GM12865 (cell line): ENCODE data around the gene BABAM2.

Experiments
- DNase-seq: peaks from one replicate; pipeline ENCODE4 v3.0.0; 2010; ENCODE audit warnings: low read depth
- H3K4me3 ChIP-seq: 2 replicates; pipeline ENCODE4 v1.5.1; 2011; ENCODE audit warnings: mild to moderate bottlenecking, low read depth, low read length, control low read depth
- TF ChIP-seq, protein P1 (sequence below): IDR thresholded peaks from 2 replicates; pipeline ENCODE4 v1.5.1; 2011; ENCODE audit warnings: low read length, control low read depth, low read depth, inconsistent platforms; ENCODE audit not compliant: insufficient read depth; ENCODE audit errors: missing control alignments

BABAM2 gene

DNA sequence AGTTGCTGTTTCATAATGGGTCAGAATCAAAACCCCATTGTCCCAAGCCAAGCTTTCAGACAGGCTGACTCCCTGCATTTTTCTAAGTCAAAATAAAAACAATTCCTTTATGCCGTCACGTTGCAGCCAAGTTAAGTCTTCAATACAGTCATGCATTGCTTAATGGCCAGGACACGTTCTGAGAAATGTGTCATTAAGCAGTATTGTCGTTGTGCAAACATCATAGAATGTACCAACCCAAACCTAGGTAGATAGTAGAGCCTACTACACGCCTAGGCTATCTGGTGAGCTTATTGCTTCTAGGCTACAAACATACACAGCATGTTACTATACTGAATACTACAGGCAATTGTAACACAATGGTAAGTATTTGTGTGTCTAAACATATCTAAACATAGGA is 341.8 kb downstream of the BABAM2 start:
- TF ChIP-seq, protein P1, sequence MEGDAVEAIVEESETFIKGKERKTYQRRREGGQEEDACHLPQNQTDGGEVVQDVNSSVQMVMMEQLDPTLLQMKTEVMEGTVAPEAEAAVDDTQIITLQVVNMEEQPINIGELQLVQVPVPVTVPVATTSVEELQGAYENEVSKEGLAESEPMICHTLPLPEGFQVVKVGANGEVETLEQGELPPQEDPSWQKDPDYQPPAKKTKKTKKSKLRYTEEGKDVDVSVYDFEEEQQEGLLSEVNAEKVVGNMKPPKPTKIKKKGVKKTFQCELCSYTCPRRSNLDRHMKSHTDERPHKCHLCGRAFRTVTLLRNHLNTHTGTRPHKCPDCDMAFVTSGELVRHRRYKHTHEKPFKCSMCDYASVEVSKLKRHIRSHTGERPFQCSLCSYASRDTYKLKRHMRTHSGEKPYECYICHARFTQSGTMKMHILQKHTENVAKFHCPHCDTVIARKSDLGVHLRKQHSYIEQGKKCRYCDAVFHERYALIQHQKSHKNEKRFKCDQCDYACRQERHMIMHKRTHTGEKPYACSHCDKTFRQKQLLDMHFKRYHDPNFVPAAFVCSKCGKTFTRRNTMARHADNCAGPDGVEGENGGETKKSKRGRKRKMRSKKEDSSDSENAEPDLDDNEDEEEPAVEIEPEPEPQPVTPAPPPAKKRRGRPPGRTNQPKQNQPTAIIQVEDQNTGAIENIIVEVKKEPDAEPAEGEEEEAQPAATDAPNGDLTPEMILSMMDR: no peak
- H3K4me3 ChIP-seq: no peak overlapping the region
- DNase-seq: no peak

DNA sequence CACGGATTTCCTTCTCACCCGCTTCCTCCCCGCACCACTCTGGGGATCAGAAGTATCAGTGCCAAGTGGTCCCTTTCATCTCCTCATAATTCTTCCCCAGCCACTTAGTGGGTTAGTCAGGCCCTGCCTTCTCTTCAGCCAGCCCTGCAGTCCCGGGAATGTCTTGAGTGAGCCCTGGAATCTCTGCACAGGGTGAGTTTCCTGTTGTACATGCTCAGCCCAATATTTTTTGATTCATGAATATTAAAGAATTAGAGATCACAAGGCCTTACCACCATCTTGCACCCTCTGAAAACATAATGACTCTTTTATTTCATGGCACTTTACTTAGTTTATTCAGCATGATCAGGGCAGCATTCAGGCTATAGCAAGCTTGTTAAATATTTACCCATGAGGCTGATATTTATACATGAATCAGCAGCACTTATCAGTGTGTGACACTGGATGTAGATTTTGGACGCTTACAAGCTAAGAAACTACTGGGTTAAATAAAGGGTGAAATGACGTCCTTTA is 342.7 kb downstream of the BABAM2 start:
- H3K4me3 ChIP-seq: no peak overlapping the region
- DNase-seq: no peak
- TF ChIP-seq, protein P1: no peak

DNA sequence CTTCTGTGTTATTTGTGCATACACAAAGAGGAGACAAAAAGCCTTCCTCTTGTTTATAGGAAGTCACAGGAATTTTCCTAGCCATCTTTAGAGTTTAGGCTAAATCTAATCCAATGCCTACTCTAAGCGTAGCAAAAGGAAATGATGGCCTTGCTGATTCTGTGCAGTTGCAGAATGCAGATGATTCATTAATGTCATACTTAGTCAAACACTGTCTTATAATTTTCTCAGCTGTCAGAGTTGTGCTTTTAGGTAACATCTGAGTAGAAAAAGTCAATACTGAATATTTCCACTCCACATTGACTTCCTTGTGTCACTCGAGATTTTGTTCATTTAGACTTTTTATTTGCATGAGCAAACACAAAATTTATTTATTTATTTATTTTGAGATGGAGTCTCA is 344.3 kb downstream of the BABAM2 start:
- H3K4me3 ChIP-seq: no peak overlapping the region
- no peak for DNase-seq
- TF ChIP-seq, protein P1: no peak

DNA sequence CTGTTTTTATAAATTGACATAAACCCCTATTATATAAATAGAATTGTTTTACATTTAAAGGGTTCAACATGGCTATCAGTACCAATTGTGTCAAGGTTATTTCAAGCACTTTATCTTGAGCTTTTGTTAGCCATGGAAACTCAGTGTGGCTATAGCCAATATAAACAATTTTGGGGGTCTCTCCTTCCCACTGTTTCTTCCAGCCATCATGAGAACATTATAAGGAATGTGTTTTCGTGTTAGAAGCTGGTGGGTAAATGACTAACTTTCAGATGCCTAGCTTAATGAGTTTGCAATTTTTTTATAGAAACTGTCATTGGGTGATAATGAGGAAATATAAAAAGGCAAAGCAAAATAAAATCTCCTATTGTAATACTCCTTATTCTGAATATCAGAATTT is 348.7 kb downstream of the BABAM2 start:
- no peak overlapping the region for H3K4me3 ChIP-seq
- TF ChIP-seq, protein P1: no peak
- no peak for DNase-seq

DNA sequence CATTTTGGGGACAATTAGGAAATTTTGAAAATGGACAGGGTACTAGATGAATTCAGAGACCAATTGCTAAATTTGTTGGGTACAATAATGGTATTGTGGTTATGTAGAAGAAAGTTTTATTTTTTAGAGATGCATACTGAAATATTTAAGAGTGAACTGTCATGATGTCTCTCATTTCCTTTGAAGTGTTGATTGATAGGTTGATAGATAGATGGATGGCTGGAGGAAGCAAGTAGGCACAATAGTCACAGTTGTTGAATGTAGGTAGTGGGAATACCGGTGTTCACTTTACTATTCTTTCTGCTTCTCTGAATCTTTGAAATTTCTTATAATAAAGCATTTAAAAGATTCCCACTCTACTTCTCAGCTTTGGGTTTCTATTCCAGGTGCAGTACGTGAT is 350.4 kb downstream of the BABAM2 start:
- H3K4me3 ChIP-seq: no peak overlapping the region
- TF ChIP-seq, protein P1: no peak
- no peak for DNase-seq

DNA sequence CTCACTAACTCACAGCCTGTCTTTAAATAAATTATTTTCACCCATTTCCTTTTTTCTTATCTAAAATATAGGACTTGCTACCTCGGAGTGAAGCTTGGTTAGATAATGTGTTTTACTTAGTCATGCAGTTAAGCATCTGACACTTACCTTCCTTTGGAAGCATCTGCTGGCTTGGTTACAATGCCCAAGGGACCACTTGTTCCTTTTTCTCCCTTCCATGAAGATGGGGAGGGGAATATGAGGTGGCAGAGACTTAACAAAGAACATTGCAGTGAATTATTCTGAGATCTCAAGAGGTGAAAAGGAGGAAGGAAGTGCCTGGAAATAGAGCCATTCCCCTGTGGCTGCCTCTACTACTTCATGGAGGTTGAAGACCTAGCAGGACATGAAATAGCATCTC is 356.8 kb downstream of the BABAM2 start:
- TF ChIP-seq, protein P1: no peak
- DNase-seq: no peak
- H3K4me3 ChIP-seq: no peak overlapping the region

DNA sequence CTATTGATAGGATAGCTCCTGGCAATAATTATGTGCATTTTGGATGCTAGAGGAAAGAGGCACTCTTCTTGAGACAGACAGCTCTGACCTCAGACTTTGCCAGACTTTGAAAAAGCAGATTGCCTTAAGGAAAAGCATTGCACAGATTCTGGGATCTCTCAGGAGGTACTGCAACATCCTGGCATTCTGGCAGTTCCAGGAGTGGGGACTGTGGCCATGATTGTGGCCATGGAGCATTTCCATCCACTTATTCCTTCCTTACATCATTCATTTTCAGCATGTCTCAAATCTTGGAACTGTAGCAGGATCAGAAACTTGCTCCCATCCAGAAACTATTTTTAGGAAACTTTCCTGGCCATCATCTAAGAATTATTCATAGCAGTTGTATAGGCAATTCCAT is 357.2 kb downstream of the BABAM2 start:
- H3K4me3 ChIP-seq: no peak overlapping the region
- TF ChIP-seq, protein P1: no peak
- DNase-seq: no peak
